ENCODE results near the gene ZNF770.

DNA sequence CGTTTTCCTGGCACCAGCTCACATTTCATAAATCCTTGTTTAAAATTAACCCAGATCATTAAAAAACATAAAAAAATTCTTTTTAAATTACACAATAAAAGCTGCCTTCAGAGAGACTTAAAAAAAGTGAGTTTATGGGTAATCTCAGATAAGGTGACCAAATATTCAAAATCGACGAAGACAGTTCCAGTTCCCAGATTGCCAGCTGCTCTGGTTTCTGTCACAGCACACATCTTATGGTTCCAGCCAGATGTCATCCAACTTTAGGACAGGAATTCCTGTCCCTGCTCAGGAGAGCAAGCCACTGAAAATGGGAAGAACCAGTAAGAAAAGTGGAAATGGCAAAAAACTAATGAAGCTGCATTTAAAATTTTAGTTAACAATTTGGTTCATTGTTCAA, 15.8 kb upstream of the ZNF770 start:
- TF ChIP-seq FOXK2 (IDR thresholded peaks at IDR 0.05) (no peak), NFRKB (IDR thresholded peaks at IDR 0.05) (no peak), ELF4 (IDR thresholded peaks at IDR 0.05) (no peak), ARNT (IDR thresholded peaks at IDR 0.05) (no peak), PKNOX1 (IDR thresholded peaks at IDR 0.05) (no peak), CTBP1 (IDR thresholded peaks at IDR 0.05; ENCODE audit: borderline replicate concordance) (no peak), BHLHE40 (IDR thresholded peaks at IDR 0.05; ENCODE audit: borderline replicate concordance) (no peak), FOXM1 (IDR thresholded peaks at IDR 0.05; ENCODE audit: borderline replicate concordance) (no peak), TARDBP (IDR thresholded peaks at IDR 0.05) (no peak), LEF1 (IDR thresholded peaks at IDR 0.05; ENCODE audit: borderline replicate concordance) (no peak), SP1 (IDR thresholded peaks at IDR 0.05) (no peak), FOXA1 (IDR thresholded peaks at IDR 0.05) (no peak), SUZ12 (IDR thresholded peaks at IDR 0.05) (no peak)
